ENCODE data around the gene GRAP.
A peak's percentile ranks its signal among the peaks of the same experiment; 100 is the strongest.

GRAP gene

GRCh38 chr17:18984273-18985114 lies 62.3 kb downstream of the GRAP start:
- DNase-seq (ENCODE audit: low spot score), result no peak

- DNase-seq (ENCODE audit: low spot score), result peak; percentile 90
Measured at GRCh38 chr17:18981642-18982424, 64.9 kb downstream of the GRAP start.

- no peak for DNase-seq (ENCODE audit: low spot score)
Measured at GRCh38 chr17:18981335-18981641, 65.5 kb downstream of the GRAP start.

- peak; percentile 29 for DNase-seq (ENCODE audit: low spot score)
Measured at GRCh38 chr17:18980682-18981334, 65.9 kb downstream of the GRAP start.

- DNase-seq (ENCODE audit: low spot score), result no peak
Measured at GRCh38 chr17:18978655-18979054, 68.1 kb downstream of the GRAP start.

DNA sequence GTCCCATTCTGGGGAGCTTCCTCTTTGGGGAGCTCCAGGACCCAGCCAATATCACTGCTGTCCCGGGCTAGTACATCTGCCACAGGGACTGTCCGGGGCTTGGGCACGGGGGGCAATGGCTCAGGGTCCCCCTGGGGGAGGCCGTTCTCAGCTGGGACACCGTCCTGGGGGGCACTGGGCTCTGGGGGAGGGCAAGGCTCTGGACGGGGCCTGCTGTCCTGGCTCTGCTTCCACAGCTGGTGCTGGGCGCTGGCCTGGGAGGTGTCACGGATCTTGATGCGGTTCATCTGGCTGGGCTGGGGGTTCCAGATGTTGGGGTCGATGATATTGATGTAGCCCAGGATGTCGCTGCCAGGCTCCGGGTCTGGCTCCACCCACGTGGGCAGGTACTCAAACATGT lies 68.7 kb downstream of the GRAP start:
- DNase-seq (ENCODE audit: low spot score), result no peak

DNA sequence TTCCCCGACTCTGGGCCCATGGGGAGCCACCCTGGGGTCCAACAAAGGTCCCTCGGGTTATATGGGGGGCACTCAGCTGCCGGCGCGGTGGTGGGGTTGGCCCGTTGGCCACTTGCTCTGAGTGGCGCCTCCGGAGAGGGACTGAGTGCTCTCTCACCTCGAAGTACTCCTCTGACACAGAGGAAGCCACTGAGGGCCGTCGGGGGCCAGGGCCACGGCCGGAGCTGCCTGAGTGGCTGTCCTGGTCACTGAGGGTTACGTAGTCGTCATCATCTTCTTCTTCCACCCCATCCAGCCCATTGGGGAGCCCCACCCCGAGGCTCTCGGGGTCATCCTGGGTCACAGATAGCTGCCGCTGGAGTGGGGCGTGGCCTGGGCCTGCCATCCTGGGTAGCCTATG lies 69.1 kb downstream of the GRAP start:
- no peak for DNase-seq (ENCODE audit: low spot score)

DNA sequence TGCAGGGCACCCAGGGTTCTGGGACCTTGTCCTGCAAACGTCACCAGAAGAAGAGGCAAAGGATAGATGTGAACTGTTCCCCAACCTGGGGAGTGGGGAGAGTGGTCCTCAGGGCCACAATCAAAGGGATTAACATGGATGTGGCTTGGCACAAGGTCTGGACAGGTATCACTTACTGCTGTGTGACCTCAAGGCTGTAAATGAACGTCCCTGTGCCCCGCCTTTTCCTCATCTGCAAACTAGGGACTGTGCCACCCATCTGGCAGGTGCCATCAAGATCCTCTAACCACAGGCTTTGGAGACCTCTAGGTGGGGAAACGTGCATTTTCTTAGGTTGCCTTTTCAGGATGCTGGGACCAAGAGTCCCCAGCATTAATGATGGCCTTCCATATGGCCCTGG lies 69.7 kb downstream of the GRAP start:
- no peak for DNase-seq (ENCODE audit: low spot score)

- no peak for DNase-seq (ENCODE audit: low spot score)
Measured at GRCh38 chr17:18976201-18976600, 70.6 kb downstream of the GRAP start.

DNA sequence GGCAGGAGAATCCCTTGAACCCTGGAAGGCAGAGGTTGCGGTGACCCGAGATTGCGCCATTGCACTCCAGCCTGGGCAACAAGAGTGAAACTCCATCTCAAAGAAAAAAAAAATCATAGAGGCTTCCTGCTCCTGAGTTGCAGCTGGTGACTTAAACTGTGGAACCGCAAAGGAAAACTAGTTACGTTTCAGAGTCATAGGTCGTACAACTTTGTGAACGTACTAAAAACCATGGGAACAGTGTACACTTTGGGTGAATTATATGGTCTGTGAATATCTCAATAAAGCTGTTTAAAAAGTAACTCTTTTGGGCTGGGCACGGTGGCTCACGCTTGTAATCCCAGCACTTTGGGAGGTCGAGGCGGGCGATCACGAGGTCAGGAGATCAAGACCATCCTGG lies 71.2 kb downstream of the GRAP start:
- no peak for DNase-seq (ENCODE audit: low spot score)

GRCh38 chr17:18974407-18975149 lies 72.2 kb downstream of the GRAP start:
- peak; percentile 26 for DNase-seq (ENCODE audit: low spot score)

GRCh38 chr17:18971801-18972200 lies 75.0 kb downstream of the GRAP start:
- no peak for DNase-seq (ENCODE audit: low spot score)
